ENCODE results near the gene NOP16.
"Not testable (repeated sequence)": the region's sequence is repeated elsewhere in the genome, so short reads cannot be mapped to it uniquely, and the experiment has no call there.

The NOP16 gene

GRCh38 chr5:176408590-176408989 lies 20.2 kb upstream of the NOP16 start:
- DNase-seq: no peak

GRCh38 chr5:176408252-176408573 lies 19.8 kb upstream of the NOP16 start:
- not testable (repeated sequence) for DNase-seq

GRCh38 chr5:176407456-176408251 lies 19.3 kb upstream of the NOP16 start:
- no peak for DNase-seq

GRCh38 chr5:176406436-176407052 lies 18.1 kb upstream of the NOP16 start:
- no peak for DNase-seq

- no peak for DNase-seq
Observed at GRCh38 chr5:176405656-176406435, 17.4 kb upstream of the NOP16 start.

- DNase-seq: no peak
Observed at GRCh38 chr5:176401281-176402205, 13.1 kb upstream of the NOP16 start.

GRCh38 chr5:176400382-176401156 lies 12.2 kb upstream of the NOP16 start:
- DNase-seq: no peak

GRCh38 chr5:176397736-176398420 lies 9.5 kb upstream of the NOP16 start:
- no peak for DNase-seq

GRCh38 chr5:176396330-176396729 lies 7.9 kb upstream of the NOP16 start:
- no peak for DNase-seq

- no peak for DNase-seq
Observed at GRCh38 chr5:176394881-176395675, 6.7 kb upstream of the NOP16 start.

GRCh38 chr5:176394096-176394495 lies 5.7 kb upstream of the NOP16 start:
- DNase-seq: no peak

- DNase-seq: no peak
Observed at GRCh38 chr5:176392526-176392925, 4.1 kb upstream of the NOP16 start.

- DNase-seq: no peak
Observed at GRCh38 chr5:176391999-176392398, 3.6 kb upstream of the NOP16 start.

- no peak for DNase-seq
Observed at GRCh38 chr5:176391479-176391878, 3.1 kb upstream of the NOP16 start.

- DNase-seq: no peak
Observed at GRCh38 chr5:176389135-176390123, 1.0 kb upstream of the NOP16 start.

- peak in 1 of 2 donors; percentile 4 for DNase-seq
Observed at GRCh38 chr5:176388003-176388443, 375 bp downstream of the NOP16 start.

- no peak for DNase-seq
Observed at GRCh38 chr5:176387384-176387925, 943 bp downstream of the NOP16 start.

- no peak for DNase-seq
Observed at GRCh38 chr5:176386491-176386890, 1.9 kb downstream of the NOP16 start.

GRCh38 chr5:176384991-176385390 lies 3.4 kb downstream of the NOP16 start:
- DNase-seq: no peak
